Neural cell (in vitro differentiated cells): ENCODE data around the gene CENPT. TPM values are rescaled to one million over a fixed set of nuclear protein-coding genes. Genes with fewer than 3 reads are reported as not detected.

Source experiments
- H2AFZ ChIP-seq: fragments of 200-600, 300-800 bp; sonication (generic), shearing (Covaris generic); 2 replicates; pipeline ENCODE4 v1.6.0; 2014; ENCODE audit warnings: low read depth, mild to moderate bottlenecking, antibody characterized with exemption, low read length, moderate library complexity
- H3F3A ChIP-seq: fragments of 200-600 bp; shearing (Covaris generic); 2 replicates; pipeline ENCODE4 v1.6.1; 2016; ENCODE audit warnings: mild to moderate bottlenecking, moderate library complexity, mixed read lengths, antibody characterized with exemption, low read length; ENCODE audit not compliant: insufficient read depth, poor library complexity, severe bottlenecking
- H3K27ac ChIP-seq: fragments of 200-600, 300-800 bp; sonication (generic), shearing (Covaris generic); 2 replicates; pipeline ENCODE4 v1.5.1; 2014; ENCODE audit warnings: mild to moderate bottlenecking, low read length, moderate library complexity
- H3K27me3 ChIP-seq: fragments of 300-800, 200-600 bp; sonication (generic), shearing (Covaris generic); 2 replicates; pipeline ENCODE4 v1.6.0; 2014; ENCODE audit warnings: mild to moderate bottlenecking, low read depth, low read length, moderate library complexity; ENCODE audit not compliant: insufficient read depth
- H3K36me3 ChIP-seq: fragments of 300-800, 200-600 bp; sonication (generic), shearing (Covaris generic); 2 replicates; pipeline ENCODE4 v1.5.1; 2014; ENCODE audit warnings: mild to moderate bottlenecking, antibody characterized with exemption, low read length, moderate library complexity; ENCODE audit not compliant: insufficient read depth
- H3K4me2 ChIP-seq: fragments of 300-800, 200-600 bp; sonication (generic), shearing (Covaris generic); 2 replicates; pipeline ENCODE4 v1.6.0; 2014; ENCODE audit warnings: mild to moderate bottlenecking, low read length
- H3K4me3 ChIP-seq: fragments of 300-800, 200-600 bp; sonication (generic), shearing (Covaris generic); 2 replicates; pipeline ENCODE4 v1.5.1; 2014; ENCODE audit warnings: mild to moderate bottlenecking, low read length, moderate library complexity
- H3K79me2 ChIP-seq: fragments of 200-600 bp; shearing (Covaris generic); replicated peaks from 2 replicates; pipeline ENCODE4 v1.6.0; 2014; ENCODE audit warnings: mild to moderate bottlenecking, low read length, moderate library complexity; ENCODE audit not compliant: insufficient read depth
- H3K9ac ChIP-seq: fragments of 300-800, 200-600 bp; sonication (generic), shearing (Covaris generic); 2 replicates; pipeline ENCODE4 v1.6.1; 2016; ENCODE audit warnings: mild to moderate bottlenecking, low read length, mixed read lengths
- H3K9me2 ChIP-seq: fragments of 200-600 bp; shearing (Covaris generic); 2 replicates; pipeline ENCODE4 v1.6.1; 2016; ENCODE audit warnings: mild to moderate bottlenecking, low read length, mixed read lengths; ENCODE audit not compliant: insufficient read depth
- H3K9me3 ChIP-seq: fragments of 200-600, 300-800 bp; sonication (generic), shearing (Covaris generic); 2 replicates; pipeline ENCODE4 v1.6.1; 2016; ENCODE audit warnings: mild to moderate bottlenecking, mixed run types, low read length, moderate library complexity, mixed read lengths
- H4K20me1 ChIP-seq: fragments of 200-600 bp; shearing (Covaris generic); 2 replicates; pipeline ENCODE4 v1.6.1; 2016; ENCODE audit warnings: mild to moderate bottlenecking, mixed run types; ENCODE audit not compliant: insufficient read depth
- CTCF ChIP-seq: fragments of 450-650 bp; IDR thresholded peaks from 2 replicates; pipeline ENCODE4 v1.5.1; 2014; ENCODE audit warnings: antibody characterized with exemption, mild to moderate bottlenecking, moderate library complexity; ENCODE audit not compliant: poor library complexity, severe bottlenecking
- EP300 ChIP-seq: fragments of 450-650 bp; conservative IDR thresholded peaks from 2 replicates; pipeline ENCODE4 v1.6.1; 2014; ENCODE audit warnings: antibody characterized with exemption, mild to moderate bottlenecking, moderate library complexity; ENCODE audit not compliant: poor library complexity, severe bottlenecking
- EZH2 ChIP-seq: fragments of 200-600, 300-800 bp; shearing (Covaris generic), sonication (generic); IDR thresholded peaks from 2 replicates; pipeline ENCODE4 v1.6.1; 2014; ENCODE audit warnings: antibody characterized with exemption, low read length, borderline replicate concordance, mild to moderate bottlenecking; ENCODE audit not compliant: insufficient read depth, poor library complexity, severe bottlenecking
- MXI1 ChIP-seq: fragments of 450-650 bp; conservative IDR thresholded peaks from 2 replicates; pipeline ENCODE4 v1.6.1; 2014; ENCODE audit warnings: antibody characterized with exemption, mild to moderate bottlenecking; ENCODE audit not compliant: poor library complexity, severe bottlenecking
- POLR2AphosphoS5 ChIP-seq: IDR thresholded peaks from 2 replicates; pipeline ENCODE4 v1.6.1; 2012
- RAD21 ChIP-seq: fragments of 450-650 bp; conservative IDR thresholded peaks from 2 replicates; pipeline ENCODE4 v1.6.1; 2014; ENCODE audit warnings: antibody characterized with exemption, mild to moderate bottlenecking, moderate library complexity
- REST ChIP-seq: IDR thresholded peaks from 2 replicates; pipeline ENCODE4 v1.6.1; 2012; ENCODE audit warnings: borderline replicate concordance
- SMC3 ChIP-seq: fragments of 450-650 bp; conservative IDR thresholded peaks from 2 replicates; pipeline ENCODE4 v1.6.1; 2014; ENCODE audit warnings: antibody characterized with exemption, mild to moderate bottlenecking, moderate library complexity; ENCODE audit not compliant: poor library complexity
- TAF1 ChIP-seq: IDR thresholded peaks from 2 replicates; pipeline ENCODE4 v1.6.1; 2012; ENCODE audit warnings: low read depth
- polyA plus RNA-seq: library from polyadenylated mRNA; depleted of rRNA; stranded (reverse); fragments of >200 nt; gene quantifications from 2 replicates; pipeline ENCODE4 v1.2.3, GENCODE V29; 2014

CENPT gene
- polyA plus RNA-seq, 1 donor from 2014 or later = 104 TPM

DNA sequence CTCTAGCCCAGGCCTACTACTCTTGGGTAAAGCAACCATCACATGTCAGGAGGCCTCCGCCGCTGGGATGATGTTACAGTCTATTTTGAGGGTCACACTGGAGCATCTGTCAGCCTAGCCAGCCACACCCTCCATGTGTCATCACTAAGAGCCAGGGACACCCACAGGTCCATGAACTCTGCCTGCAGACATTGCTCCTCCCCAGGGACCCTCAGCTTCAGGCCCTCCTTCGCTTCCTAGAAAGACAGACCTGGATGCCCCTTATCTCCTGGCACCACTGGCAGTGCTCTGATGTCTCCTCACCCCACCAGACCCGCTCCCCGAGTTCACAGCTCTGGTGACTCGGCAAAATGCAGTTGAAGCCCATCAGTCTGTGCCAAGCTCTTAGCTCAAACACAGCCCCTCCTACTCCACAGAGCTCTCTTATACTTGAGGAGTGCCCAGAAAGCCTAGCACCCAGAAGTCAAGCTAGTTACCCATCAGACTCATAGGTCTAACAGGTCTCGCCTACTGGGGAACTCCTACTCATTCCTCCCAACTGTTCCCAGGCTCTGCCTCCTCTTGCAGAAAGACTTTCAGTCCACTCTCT lies 47.1 kb downstream of the CENPT start:
- peaks cover 74% of the 10 kb centered on the region for H3K79me2 ChIP-seq

GRCh38 chr16:67796099-67796718 lies 51.3 kb downstream of the CENPT start:
- H4K20me1 ChIP-seq = no peaks in the 10 kb centered on the region
- no peak overlapping the region for H3K27ac ChIP-seq
- H3K36me3 ChIP-seq = no peaks in the 10 kb centered on the region
- H3K9me2 ChIP-seq = no peaks in the 10 kb centered on the region
- no peaks in the 10 kb centered on the region for H3K27me3 ChIP-seq
- no peaks in the 10 kb centered on the region for H3K9me3 ChIP-seq
- H2AFZ ChIP-seq = no peak overlapping the region
- H3K79me2 ChIP-seq = peaks cover 35% of the 10 kb centered on the region
- H3K4me3 ChIP-seq = no peak overlapping the region
- TF ChIP-seq EZH2 = no peak
- no peak for TF ChIP-seq MXI1
- no peak for TF ChIP-seq RAD21
- no peak for TF ChIP-seq EP300
- no peak overlapping the region for H3K9ac ChIP-seq
- no peak overlapping the region for H3K4me2 ChIP-seq
- no peaks in the 10 kb centered on the region for H3F3A ChIP-seq

More for the DNA sequence above, 47.1 kb downstream of the CENPT start:
- TF ChIP-seq TAF1 = no peak
- no peak for TF ChIP-seq REST
- TF ChIP-seq CTCF = no peak
- TF ChIP-seq EZH2 = no peak
- no peak for TF ChIP-seq EP300
- TF ChIP-seq SMC3 = no peak
- TF ChIP-seq RAD21 = no peak
- no peak for TF ChIP-seq MXI1
- no peak for TF ChIP-seq POLR2AphosphoS5
- no peaks in the 10 kb centered on the region for H4K20me1 ChIP-seq
- no peak overlapping the region for H3K4me2 ChIP-seq
- H3K27me3 ChIP-seq = no peaks in the 10 kb centered on the region
- H3K9me2 ChIP-seq = no peaks in the 10 kb centered on the region
- H3K27ac ChIP-seq = no peak overlapping the region
- no peak overlapping the region for H2AFZ ChIP-seq
- no peak overlapping the region for H3K9ac ChIP-seq
- H3K4me3 ChIP-seq = no peak overlapping the region
- no peaks in the 10 kb centered on the region for H3K9me3 ChIP-seq
- no peaks in the 10 kb centered on the region for H3K36me3 ChIP-seq
- no peaks in the 10 kb centered on the region for H3F3A ChIP-seq
